Gastroesophageal sphincter (tissue), 4 donors: ENCODE measurements around the gene MT1B. TPM values are rescaled to one million over a fixed set of nuclear protein-coding genes. Genes with fewer than 3 reads are reported as not detected.

Experiments
- ATAC-seq: fragments of 150-250 bp; one replicate; pipeline ENCODE4 v1.9.1; 2016; ENCODE audit warnings: mild to moderate bottlenecking, moderate library complexity
- H3K27ac ChIP-seq, 4 donors: fragments of 200-600 bp; sonication (generic) in 3 of 4; 1 replicate in 3 of 4; 2 replicates in 1 of 4; pipeline ENCODE4 v1.5.1; 2016 to 2019
- H3K27me3 ChIP-seq: fragments of 200-600 bp; sonication (generic); one replicate; pipeline ENCODE4 v1.5.1; 2019
- H3K36me3 ChIP-seq, 2 donors: fragments of 200-600 bp; sonication (generic); one replicate each; pipeline ENCODE4 v1.5.1; 2019; ENCODE audit warnings: control low read depth in 1 of 2
- H3K4me1 ChIP-seq, 3 donors: fragments of 200-600 bp; sonication (generic); 1 replicate in 2 of 3; 2 replicates in 1 of 3; pipeline ENCODE4 v1.5.1; 2016 to 2019; ENCODE audit warnings: control low read depth in 2 of 3
- H3K4me3 ChIP-seq, 2 donors: fragments of 200-600 bp; sonication (generic); one replicate each; pipeline ENCODE4 v1.5.1; 2019; ENCODE audit warnings: mild to moderate bottlenecking in 1 of 2, moderate library complexity in 1 of 2
- H3K9me3 ChIP-seq, 3 donors: fragments of 200-600 bp; sonication (generic); one replicate each; pipeline ENCODE4 v1.5.1; 2017 to 2019; ENCODE audit warnings: control low read depth in 2 of 3
- EP300 ChIP-seq: sonication (generic); formaldehyde crosslinking; IDR thresholded peaks from one replicate; pipeline ENCODE4 v1.6.1; 2017; ENCODE audit warnings: antibody characterized with exemption, mild to moderate bottlenecking
- POLR2A ChIP-seq, 2 donors: fragments of 450-650 bp; IDR thresholded peaks; one replicate each; pipeline ENCODE4 v1.6.1; 2017; ENCODE audit warnings: antibody characterized with exemption in 2 of 2, mild to moderate bottlenecking in 2 of 2, moderate library complexity in 1 of 2
- POLR2AphosphoS5 ChIP-seq: sonication (generic); formaldehyde crosslinking; IDR thresholded peaks from one replicate; pipeline ENCODE4 v1.6.1; 2017; ENCODE audit warnings: antibody characterized with exemption
- WGBS, 2 donors: methylation state at CpG; one replicate each; pipeline ENCODE4 v1.1.5; 2018; ENCODE audit warnings: low coverage in 1 of 2; 5-methylcytosine and 5-hydroxymethylcytosine counted together
- total RNA-seq, 4 donors: library from RNA; depleted of rRNA; stranded (reverse); fragments of >200 nt; gene quantifications; one replicate each; pipeline ENCODE4 v1.1.0, GENCODE V29; 2016
- TF ChIP-seq, protein P1 (sequence below), 4 experiments: fragments of 200-600 bp in 2 of 4; fragments of 450-650 bp in 2 of 4; sonication (generic) in 1 of 4; IDR thresholded peaks; one replicate each; pipeline ENCODE4 v1.5.1; 2017 to 2019; ENCODE audit warnings: antibody characterized with exemption in 4 of 4, mild to moderate bottlenecking in 2 of 4, moderate library complexity in 2 of 4

The MT1B gene
- not detected for total RNA-seq

GRCh38 chr16:56651586-56651985 is at the start of gene MT1B:
MT1B (plus strand) TSS chr16:56651886; CDS start chr16:56651954, 68 bp downstream.
- no peak for ATAC-seq
- no peaks in the 10 kb centered on the region for H3K4me1 ChIP-seq
- no peak within 1 kb of the TSS for H3K4me3 ChIP-seq
- no peaks in the 10 kb centered on the region for H3K9me3 ChIP-seq
- no peaks in the 10 kb centered on the region for H3K36me3 ChIP-seq
- WGBS, 2 donors = no CpG with 5 or more reads among the region's 7 CpGs
- H3K27ac ChIP-seq = no peak within 1 kb of the TSS
- H3K27me3 ChIP-seq = peaks cover 37% of the 10 kb centered on the region
- TF ChIP-seq POLR2A (IDR thresholded peaks at IDR 0.05) = no peak
- no peak for TF ChIP-seq EP300
- TF ChIP-seq, protein P1, sequence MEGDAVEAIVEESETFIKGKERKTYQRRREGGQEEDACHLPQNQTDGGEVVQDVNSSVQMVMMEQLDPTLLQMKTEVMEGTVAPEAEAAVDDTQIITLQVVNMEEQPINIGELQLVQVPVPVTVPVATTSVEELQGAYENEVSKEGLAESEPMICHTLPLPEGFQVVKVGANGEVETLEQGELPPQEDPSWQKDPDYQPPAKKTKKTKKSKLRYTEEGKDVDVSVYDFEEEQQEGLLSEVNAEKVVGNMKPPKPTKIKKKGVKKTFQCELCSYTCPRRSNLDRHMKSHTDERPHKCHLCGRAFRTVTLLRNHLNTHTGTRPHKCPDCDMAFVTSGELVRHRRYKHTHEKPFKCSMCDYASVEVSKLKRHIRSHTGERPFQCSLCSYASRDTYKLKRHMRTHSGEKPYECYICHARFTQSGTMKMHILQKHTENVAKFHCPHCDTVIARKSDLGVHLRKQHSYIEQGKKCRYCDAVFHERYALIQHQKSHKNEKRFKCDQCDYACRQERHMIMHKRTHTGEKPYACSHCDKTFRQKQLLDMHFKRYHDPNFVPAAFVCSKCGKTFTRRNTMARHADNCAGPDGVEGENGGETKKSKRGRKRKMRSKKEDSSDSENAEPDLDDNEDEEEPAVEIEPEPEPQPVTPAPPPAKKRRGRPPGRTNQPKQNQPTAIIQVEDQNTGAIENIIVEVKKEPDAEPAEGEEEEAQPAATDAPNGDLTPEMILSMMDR (IDR thresholded peaks at IDR 0.05) = no peak
- no peak for TF ChIP-seq POLR2AphosphoS5

DNA sequence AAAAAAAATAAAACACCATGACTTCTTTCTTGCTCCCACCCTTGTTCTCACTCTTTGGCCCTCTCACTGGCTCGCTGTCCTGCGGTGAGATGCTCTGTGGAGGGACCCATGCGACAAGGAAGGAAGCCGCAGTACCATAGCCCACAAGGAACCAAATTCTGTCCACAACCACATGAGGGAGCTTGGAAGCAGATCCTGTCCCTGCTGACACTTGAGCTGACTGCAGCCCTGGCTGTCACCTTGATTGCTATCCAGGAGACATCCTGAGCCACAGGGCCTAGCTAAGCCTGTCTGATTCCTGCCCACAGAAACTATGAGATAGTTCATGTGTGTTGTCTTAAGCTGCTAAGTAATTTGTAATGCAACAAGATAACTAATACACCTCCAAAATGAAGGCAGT is 48.1 kb upstream of the MT1B start:
- H3K4me3 ChIP-seq = no peak overlapping the region
- H3K4me1 ChIP-seq = peaks cover 0 to 30% (median 14%) of the 10 kb centered on the region in 3 donors
- TF ChIP-seq POLR2A (IDR thresholded peaks at IDR 0.05) (no peak), EP300 (no peak), POLR2AphosphoS5 (no peak)
- TF ChIP-seq, protein P1 (IDR thresholded peaks at IDR 0.05) = peak; percentile 10 to 50 (median 38)
- H3K9me3 ChIP-seq = no peaks in the 10 kb centered on the region
- WGBS, 2 donors = 52 to 65% methylated on average over 3 to 4 of the region's 4 CpGs
- no peak overlapping the region for H3K27ac ChIP-seq
- H3K36me3 ChIP-seq = no peaks in the 10 kb centered on the region
- peaks cover 3% of the 10 kb centered on the region for H3K27me3 ChIP-seq
- no peak for ATAC-seq

- Histone ChIP-seq H3K27ac (peak overlapping the region in 2 of 4 donors; percentile 90 to 92), H3K4me3 (no peak overlapping the region), H3K36me3 (no peaks in the 10 kb centered on the region), H3K27me3 (no peaks in the 10 kb centered on the region), H3K9me3 (no peaks in the 10 kb centered on the region), H3K4me1 (peaks cover 0 to 44% (median 15%) of the 10 kb centered on the region in 3 donors)
- ATAC-seq = no peak
- TF ChIP-seq POLR2AphosphoS5 (no peak), EP300 (no peak), POLR2A (IDR thresholded peaks at IDR 0.05) (no peak)
- TF ChIP-seq, protein P1 (IDR thresholded peaks at IDR 0.05) = no peak
- WGBS, 2 donors = 89 to 100% methylated on average over 1 to 3 of the region's 4 CpGs
These were observed 46.7 kb upstream of the MT1B start for GRCh38 chr16:56604966-56605365.

DNA sequence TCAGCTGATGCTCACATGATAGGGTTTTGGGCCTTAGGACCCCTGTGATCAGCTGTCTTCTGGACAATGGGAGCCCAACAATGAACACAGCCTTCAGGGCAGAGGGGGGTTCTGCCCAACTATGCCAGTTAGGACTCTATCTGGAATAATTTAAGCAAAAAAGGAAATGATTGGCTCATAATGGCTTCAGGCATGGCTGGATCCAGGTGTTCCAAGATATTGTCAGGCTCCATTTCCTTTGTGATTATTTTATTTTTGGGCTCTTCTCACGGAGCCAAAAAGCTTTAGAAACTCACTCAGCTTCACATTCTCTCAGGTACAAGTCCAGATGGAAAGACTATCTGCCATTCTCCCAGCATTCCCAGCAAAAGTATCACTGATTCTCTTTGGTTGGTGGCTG is 46.2 kb upstream of the MT1B start:
- peaks cover 0 to 49% (median 20%) of the 10 kb centered on the region in 3 donors for H3K4me1 ChIP-seq
- H3K9me3 ChIP-seq = no peaks in the 10 kb centered on the region
- no peak overlapping the region for H3K4me3 ChIP-seq
- H3K27me3 ChIP-seq = no peaks in the 10 kb centered on the region
- TF ChIP-seq, protein P1 (IDR thresholded peaks at IDR 0.05) = no peak
- TF ChIP-seq POLR2AphosphoS5 (no peak), EP300 (no peak), POLR2A (IDR thresholded peaks at IDR 0.05) (no peak)
- H3K27ac ChIP-seq = peak overlapping the region; percentile 59 to 92 (median 88)
- no peaks in the 10 kb centered on the region for H3K36me3 ChIP-seq
- ATAC-seq = no peak
- 77 to 88% methylated on average over 1 of the region's 1 CpG for WGBS, 2 donors

GRCh38 chr16:56606071-56606475 is 45.6 kb upstream of the MT1B start:
- Histone ChIP-seq H3K4me1 (peaks cover 0 to 55% (median 24%) of the 10 kb centered on the region in 3 donors), H3K9me3 (no peaks in the 10 kb centered on the region), H3K27me3 (no peaks in the 10 kb centered on the region), H3K4me3 (no peak overlapping the region), H3K27ac (peak overlapping the region; percentile 59 to 92 (median 88)), H3K36me3 (no peaks in the 10 kb centered on the region)
- 74 to 78% methylated on average over 1 to 2 of the region's 3 CpGs for WGBS, 2 donors
- TF ChIP-seq, protein P1 (IDR thresholded peaks at IDR 0.05) = no peak
- TF ChIP-seq POLR2AphosphoS5 (no peak), EP300 (no peak), POLR2A (IDR thresholded peaks at IDR 0.05) (no peak)
- no peak for ATAC-seq
